ENCODE measurements around the gene TBXAS1.

The TBXAS1 gene

GRCh38 chr7:140008755-140009610 lies 179.9 kb downstream of the TBXAS1 start:
- peak overlapping the region; percentile 65 for H3K27ac ChIP-seq
- TF ChIP-seq CTCF (conservative IDR thresholded peaks at IDR 0.05): no peak

DNA sequence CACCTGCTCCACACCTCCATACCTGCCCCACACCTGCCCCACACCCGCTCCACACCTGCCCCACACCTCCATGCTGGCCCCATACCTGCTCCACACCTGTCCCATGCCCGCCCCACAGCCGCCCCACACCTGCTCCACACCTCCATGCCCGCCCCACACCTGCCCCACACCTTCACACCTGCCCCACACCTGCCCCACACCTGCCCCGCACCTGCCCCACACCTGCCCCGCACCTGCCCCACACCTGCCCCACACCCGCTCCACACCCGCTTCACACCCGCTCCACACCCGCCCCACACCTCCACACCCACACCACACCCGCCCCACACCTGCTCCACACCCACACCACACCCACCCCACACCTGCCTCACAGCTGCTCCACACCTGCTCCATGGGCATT lies 180.7 kb downstream of the TBXAS1 start:
- no peak overlapping the region for H3K27ac ChIP-seq
- no peak for TF ChIP-seq CTCF (conservative IDR thresholded peaks at IDR 0.05)

DNA sequence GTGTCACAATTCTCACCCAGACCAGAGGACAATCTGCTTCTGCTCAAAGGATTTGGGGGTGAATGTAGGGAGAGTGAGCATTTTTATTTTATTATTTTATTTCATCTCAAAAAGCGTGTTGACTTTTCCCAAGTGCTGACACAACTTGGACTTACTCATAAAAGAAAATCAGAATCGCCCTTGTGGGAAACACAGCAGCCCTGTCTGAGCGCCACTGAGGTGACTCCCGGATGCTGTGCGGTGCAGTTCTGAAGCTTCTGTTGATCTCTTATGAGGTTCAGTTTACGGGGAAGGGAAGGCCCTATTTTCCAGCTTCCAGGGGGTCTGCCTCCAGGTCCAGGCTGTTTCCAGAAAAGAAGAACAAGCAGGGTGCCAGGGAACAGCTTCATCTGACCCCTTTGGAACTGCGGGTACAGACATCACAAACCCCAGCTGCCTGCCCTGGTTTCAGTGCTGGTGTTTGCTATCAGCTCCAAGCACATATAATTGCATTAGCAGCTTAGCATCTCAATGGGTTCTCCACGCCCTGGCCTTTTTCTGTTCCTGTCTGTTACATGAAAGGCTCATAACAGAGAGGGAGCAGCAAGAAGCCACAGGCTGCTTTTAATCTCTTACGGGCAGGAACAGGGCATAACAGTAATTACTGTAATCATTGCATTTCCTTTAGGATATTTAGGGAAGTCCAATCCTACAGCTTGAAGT lies 181.3 kb downstream of the TBXAS1 start:
- TF ChIP-seq CTCF (conservative IDR thresholded peaks at IDR 0.05): no peak
- H3K27ac ChIP-seq: no peak overlapping the region

DNA sequence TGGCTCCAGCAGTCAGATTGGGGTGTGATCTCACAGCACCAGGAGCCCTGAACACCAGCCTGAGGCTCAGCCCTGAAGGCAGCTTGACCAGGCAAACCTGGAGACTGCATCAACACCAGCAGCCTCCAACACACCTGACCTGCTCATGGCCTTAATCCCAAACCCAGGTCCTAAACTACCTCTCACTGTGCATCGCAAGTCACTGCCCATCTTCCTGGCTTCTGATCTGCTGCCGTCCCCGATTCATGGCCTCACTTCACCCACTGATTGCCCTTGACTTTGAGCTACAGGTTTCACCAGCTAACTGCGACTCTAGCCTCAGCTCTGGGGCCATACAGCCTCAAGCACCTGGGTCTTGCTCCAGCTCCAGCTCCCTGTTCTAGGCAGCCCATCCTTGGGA lies 184.6 kb downstream of the TBXAS1 start:
- TF ChIP-seq CTCF (conservative IDR thresholded peaks at IDR 0.05): no peak
- H3K27ac ChIP-seq: no peak overlapping the region

DNA sequence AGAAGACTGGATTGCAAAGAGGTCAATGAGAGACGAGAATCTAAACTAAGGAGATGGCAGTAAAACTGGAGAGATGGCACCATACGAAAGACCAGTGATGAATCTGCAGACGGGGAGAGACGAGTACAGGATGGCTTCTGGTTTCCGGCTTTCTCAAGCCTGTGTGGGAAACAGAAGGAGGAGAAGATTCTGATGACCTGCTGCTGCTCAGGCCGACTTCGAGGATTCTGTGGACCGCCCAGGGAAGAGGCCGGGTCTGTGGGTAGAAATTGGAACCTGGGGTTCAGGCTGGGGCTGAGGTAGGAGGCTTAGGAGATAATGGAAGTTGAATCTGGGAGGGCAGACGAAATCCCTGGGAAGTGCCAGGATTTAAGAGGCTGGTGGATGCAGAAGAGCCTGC lies 185.1 kb downstream of the TBXAS1 start:
- H3K27ac ChIP-seq: no peak overlapping the region
- TF ChIP-seq CTCF (conservative IDR thresholded peaks at IDR 0.05): no peak

DNA sequence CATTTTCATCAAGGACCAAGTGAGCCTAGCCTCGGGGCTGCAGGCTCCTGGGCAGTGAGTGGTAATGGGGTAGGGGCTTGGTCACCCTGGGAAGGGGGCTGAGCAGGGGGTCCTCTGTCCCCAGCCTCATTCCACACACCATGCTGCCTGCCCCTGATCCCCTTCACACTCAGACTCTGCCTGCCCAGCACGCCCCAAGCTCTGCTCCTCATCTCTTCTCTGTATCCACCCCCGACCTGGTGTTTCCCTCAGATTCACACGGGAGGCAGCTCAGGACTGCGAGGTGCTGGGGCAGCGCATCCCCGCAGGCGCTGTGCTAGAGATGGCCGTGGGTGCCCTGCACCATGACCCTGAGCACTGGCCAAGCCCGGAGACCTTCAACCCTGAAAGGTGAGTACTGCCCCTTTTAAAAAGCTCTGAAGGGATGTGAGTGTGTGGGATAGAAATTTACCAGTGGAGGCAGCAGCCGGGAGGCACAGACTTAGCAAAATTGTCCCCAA lies 186.5 kb downstream of the TBXAS1 start:
- H3K27ac ChIP-seq: no peak overlapping the region
- no peak for TF ChIP-seq CTCF (conservative IDR thresholded peaks at IDR 0.05)

- TF ChIP-seq CTCF (conservative IDR thresholded peaks at IDR 0.05): no peak
- H3K27ac ChIP-seq: no peak overlapping the region
Measured at GRCh38 chr7:140016540-140016939, 187.5 kb downstream of the TBXAS1 start.
